GDM1 (cell line): ENCODE results near the gene HSD17B13.
"Not testable (repeated sequence)": the region's sequence is repeated elsewhere in the genome, so short reads cannot be mapped to it uniquely, and the experiment has no call there.

Experiments
- DNase-seq: peaks from one replicate; lab custom pipeline; 2025; lab: John Stamatoyannopoulos, UW

HSD17B13 gene, protein sequence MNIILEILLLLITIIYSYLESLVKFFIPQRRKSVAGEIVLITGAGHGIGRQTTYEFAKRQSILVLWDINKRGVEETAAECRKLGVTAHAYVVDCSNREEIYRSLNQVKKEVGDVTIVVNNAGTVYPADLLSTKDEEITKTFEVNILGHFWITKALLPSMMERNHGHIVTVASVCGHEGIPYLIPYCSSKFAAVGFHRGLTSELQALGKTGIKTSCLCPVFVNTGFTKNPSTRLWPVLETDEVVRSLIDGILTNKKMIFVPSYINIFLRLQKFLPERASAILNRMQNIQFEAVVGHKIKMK

DNA sequence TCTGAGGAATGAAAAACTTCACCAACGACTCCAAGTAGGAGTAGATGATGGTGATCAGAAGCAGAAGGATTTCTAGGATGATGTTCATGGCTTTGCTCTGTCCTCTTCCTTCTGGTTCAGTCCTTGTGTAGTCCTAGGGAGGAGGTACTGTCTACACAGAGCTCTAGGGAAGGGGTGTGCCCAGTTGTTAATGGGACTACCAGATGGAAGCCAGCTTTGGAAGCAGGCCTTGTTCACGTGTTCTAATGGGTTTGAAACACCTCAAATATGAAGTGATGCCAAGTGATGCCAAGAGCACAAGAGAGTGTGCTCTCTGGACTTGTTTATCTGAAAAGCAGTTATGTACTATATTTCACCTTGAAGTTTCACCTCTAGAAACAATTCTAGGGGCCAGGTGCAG lies at the start of gene HSD17B13:
Gene HSD17B13, minus strand, starts transcription at position 129 of the 400 bp plus-strand sequence. Its CDS starts 41 bp downstream, at position 88.
- no peak for DNase-seq

DNA sequence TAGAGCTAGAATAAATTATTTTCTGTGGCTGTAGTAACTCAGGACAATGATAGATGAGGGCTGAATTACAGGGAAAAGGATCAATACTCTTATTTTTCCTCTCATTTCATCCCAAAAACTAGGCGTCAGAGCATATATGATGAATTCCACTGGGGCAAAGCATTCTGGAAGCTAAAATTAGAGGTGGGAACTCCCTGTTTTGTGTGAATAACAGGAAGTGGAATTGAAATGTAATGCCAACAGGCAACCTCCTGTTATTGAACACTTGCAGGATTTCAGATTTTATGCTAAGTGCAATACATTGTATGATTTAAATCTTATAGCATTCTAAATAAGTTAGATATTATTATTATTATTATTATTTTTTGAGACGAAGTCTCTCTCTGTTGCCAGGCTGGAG lies 47.4 kb upstream of the HSD17B13 start:
- DNase-seq, result no peak

DNA sequence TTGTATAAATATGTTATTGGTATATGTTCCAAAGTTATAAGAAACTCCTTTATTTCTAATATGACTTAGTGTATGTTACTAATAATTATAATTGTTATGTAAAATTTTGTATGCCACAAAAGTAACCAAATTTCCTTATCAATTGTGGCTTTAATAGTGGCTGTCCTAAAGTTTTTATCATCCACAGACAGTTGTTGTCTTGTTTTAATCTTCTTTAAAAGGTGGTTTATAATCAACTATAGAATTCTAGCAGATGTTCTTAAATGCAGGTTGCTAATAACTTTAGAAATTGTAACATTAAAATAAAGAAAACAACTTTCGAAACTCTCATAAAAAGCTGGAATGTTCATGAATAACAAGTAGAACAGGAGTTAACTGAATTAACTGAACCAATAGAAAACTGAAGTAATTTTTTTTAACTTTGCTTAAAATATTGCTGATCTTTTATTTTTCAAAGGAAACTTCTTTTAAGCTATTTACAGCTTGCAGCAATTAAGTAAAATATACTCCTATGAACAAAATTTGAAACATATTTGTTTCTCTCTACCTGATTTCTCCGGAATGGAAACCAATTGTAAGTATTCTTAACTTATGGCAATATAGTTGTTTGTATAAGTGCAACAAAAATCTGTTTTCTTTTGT lies 44.0 kb upstream of the HSD17B13 start:
- no peak for DNase-seq

DNA sequence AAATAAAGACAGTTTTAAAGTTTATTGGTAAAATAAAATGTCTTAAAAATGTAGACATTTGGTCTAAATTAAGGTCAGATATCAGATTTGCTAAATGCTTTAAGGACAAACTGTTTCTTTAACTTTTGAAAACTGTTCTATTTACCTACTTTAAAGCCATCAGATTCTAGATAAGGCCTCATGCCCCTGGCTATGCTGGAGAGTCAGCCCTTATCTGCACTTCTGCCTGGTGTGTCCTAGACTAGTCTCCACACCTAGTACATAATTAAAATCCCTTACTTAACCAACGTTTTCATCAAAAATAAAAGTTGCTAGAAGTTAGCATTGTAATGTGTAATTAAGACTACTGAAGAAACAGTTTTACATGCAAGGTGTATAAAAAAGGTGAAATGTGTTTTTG lies 42.7 kb upstream of the HSD17B13 start:
- no peak for DNase-seq

DNA sequence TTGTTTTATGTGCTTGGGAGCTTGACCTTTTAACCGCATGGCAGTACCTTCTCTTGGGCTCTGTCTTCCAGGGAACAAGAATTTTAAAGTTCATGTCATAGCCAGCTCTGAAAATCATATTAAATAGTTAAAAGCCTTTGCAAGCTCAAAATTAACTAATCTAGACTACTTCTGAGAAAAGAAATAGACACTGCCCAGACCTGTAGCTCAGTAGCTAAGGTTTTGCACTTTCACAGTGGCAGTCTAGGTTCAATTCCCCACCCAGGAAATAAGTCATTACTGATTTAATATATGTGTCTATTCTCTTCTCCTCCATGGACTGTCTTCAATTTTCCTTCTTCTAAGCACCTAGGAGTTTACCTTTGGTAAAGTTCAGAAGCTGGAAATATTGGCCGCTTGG lies 40.9 kb upstream of the HSD17B13 start:
- no peak for DNase-seq

DNA sequence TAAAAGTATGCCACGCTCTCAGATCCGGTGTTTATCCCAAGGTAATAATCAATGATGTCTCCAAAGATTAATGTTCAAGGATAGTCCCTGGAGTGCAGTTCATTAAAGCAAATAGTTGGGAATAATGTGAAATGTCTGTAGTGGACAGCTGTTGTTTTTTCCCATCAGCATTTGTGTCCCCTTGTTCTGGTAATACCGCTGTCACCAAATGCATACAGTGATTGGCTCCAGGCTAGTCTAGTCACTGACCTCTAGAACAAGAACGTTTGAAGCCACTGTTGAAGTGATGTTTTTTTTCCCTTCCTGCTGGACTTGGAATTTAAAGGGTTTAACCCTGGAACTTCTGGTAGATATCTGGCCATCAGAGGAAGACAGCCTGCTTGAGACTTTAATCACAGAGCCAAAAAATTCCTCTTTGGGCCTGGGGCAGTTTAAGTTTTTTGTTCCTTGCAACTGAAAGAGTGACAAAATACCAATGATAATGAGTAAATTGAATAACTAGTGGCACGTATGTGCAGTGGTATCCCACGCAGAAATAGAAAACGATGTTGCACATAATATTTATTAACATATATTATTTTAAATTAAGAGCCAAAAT lies 37.8 kb upstream of the HSD17B13 start:
- DNase-seq, result no peak

DNA sequence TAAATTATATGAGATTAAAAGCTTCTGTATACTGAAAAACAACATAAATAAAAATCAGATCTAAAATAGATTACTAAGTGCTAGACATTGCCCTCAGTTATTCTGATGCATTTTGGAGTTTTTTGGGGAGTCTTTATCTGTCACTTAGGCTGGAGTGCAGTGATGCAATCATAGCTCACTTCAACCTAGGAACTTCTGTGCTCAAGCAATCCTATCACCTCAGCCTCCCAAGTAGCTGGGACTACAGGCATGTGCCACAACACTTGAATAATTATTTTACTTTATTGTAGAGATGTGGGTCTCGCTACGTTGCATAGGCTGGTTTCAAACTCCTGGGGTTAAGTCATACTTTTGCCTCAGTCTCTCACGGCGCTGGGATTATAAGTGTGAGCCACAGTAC lies 36.6 kb upstream of the HSD17B13 start:
- DNase-seq, result no peak

DNA sequence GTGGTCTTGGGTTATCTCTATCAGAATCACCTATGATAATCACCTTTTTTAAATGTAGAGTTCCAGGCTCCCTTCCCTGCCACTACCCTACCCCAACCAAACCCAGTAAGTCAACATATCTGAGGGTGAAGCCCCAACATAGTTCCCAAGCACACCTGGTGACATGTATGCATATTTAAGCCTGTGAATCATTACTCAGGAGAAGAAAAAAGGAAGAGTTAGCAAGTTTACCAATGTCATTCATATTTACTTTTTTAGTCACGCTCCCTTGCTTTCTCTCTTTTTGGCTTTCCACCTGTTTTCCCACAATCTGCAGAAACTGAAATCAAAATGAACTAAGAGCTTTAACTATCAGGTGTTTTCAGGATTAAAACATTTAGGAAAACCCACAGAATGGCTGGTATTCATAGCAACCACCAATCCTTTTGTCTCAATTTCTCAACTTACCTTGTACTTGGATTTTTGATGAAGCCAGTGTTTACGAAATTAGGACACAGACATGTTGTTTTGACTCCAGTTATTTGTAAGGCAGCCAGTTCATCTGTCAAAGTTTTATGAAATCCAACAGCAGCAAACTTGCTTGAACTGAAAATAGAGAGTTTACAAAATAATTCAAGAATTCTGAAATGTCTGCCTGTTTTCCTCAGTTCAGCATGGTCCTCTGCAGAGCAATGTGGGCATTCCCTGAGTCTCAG lies 34.3 kb upstream of the HSD17B13 start:
- no peak for DNase-seq

DNA sequence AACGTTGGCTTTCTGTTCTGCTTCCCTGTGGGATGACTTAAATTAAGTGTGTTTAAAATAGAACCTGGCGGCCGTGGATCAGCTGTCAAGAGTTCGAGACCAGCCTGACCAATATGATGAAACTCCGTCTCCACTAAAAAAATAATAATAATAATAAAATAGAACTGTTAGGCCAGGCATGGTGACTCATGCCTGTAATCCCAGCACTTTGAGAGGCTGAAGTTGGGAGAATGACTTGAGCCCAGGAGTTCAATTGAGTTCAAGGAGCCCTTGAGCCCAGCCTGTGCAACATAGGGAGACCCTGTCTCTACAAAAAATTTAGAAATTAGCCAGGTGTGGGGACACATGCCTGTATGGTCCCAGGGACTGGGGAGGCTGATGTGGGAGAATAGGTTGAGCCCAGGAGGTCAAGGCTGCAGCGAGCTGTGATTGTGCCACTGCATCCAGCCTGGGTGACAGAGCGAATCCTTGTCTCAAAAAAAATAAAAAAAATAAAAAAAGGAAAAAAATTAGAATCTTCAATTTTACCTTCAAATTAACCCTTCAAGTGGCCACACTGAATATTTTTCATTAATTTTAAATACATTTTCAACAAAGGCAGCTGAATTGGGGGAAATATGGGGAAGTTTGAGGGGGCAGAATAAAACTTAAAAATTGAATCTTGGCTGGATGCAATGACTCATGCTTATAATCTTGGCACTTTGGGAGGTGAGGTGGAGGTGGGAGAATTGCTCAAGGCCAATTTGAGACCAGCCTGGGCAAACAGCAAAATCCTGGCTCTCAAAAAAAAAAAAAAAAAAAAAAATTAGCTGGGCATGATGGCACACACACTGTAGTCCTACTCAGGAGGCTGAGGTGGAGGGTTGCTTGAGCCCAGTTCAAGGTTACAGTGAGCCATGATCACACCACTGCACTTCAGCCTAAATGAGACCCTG lies 31.8 kb upstream of the HSD17B13 start:
- DNase-seq, result no peak

DNA sequence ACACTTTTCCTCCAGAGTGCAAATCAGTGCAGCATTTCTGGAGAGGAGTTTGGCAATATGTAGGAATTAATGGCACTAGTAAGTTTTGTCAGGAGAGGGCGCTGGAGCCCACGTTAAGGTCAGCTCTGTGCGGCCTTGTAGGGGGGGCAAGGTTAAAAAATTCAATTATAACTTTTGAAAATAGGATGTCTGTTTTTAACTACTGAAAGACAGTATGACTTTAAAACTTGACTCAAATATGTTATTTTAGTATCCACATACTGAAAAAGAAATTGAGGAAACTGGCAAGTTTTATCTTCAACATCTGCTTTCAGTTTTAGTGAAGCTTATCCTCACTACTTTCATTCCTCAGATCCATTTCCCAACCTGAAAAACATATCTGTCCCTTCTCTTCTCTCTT lies 30.9 kb upstream of the HSD17B13 start:
- DNase-seq, result no peak

DNA sequence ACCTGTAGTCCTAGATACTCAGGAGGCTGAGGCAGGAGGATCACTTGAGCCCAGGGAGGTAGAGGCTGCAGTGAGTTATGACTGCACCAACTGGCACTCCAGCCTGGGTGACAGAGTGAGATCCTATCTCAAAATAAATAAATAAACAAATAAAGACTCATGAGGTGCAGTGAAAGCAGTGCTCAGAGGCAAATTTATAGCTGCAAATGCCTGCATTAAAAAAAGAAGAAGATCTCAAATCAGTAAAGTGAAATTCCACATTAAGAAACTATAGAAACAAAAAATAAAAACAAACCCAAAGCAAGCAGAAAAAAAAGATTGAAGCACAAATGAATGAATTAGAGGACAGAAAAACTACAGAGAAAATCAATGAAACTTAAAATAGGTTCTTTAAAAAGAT lies 22.5 kb upstream of the HSD17B13 start:
- no peak for DNase-seq

DNA sequence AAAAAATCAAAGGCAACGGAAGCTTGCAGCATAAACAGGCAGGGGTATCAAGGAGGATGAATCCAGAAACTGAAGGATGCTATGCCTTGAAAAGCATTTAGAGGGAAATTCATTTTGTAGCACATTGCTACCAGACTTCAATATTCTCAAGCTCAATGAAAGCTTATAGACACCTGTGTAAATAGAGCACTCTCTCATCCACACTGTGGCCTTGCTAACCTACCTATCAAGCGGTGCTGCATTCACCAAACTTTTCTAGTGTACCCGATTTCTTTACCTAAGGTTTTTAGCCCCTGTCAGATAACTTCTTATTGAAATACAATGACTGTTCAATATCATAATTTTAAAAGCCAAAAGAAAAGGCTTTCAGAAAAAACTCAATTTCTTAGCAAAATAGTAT lies 20.2 kb upstream of the HSD17B13 start:
- no peak for DNase-seq

DNA sequence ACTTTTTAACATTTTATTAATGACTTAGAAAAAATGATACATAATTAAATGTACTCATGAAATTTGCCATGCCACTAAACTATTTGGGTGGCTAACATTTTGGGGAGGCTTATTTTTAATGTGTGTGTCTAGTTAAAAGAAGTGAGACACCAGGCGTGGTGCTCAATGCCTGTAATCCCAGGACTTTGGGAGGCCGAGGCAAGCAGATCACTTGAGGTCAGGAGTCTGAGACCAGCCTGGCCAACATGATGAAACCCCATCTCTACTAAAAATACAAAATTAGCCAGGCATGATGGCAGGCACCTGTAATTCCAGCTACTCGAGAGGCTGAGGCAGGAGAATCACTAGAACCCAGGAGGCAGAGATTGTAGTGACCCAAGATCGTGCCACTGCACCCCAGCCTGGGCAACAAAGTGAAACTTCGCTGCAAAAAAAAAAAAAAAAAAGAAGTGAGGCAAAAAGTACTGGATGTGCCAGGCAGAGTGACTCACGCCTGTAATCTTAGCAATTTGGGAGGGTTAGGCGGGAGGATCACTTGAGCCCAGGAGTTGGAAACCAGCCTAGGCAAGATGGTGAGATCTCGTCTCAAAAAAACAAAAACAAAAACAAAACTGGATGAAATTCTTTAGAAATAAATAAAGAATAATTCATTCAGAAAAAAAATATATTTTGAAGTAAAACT lies 19.4 kb upstream of the HSD17B13 start:
- DNase-seq, result not testable (repeated sequence)

DNA sequence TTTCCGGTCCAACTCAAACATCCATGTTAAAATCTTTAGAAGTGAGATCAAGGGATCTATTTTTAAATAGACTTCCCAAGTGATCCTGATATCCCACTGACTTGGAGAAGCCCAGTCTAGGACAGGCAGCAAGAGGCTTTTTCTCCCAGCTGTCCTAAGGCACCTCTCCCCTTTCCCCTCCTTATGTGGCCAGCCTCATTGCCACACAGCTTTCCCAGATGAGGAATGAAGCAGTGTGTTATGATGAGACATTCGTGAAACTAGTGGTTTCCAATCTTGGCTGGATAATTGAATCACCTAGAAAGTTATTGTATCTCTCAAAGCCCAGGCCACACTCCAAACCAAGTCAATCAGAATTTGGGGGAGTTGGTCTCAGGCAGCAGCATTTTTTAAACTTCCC lies 16.8 kb upstream of the HSD17B13 start:
- DNase-seq, result no peak

DNA sequence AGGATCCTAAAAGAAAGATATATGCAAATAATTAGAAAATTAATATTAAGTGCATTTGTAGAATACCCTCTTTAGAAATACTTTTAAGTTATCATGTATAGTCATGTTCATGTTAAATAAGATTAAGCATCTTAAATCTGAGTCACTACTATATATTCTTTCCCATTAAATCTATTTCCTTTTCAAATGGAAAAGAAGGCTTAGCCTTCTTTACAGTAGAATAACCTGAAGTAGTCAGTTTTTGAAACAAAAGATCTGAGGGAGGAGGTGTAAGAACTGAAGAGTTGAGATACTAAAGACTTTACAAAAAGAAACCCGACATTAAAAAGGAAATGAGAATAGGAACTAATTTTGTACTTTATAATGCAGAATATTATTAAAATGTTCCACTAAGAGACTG lies 14.7 kb upstream of the HSD17B13 start:
- DNase-seq, result no peak

DNA sequence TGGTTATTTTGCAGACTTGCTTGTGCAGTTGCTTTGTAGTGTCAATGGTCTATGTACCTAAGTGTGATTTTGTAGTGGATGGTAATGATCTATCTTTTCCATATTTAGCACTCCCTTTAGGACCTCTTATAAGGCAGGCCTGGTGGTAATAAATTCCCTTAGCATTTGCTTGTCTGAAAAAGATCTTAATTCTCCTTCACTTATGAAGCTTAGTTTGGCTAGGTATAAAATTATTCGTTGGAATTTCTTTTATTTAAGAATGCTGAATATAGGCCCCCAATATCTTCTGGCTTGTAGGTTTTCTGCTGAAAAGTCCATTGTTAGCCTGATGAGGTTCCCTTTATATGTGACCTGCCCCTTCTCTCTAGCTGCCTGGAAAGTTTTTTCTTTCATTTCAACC lies 10.6 kb upstream of the HSD17B13 start:
- no peak for DNase-seq

DNA sequence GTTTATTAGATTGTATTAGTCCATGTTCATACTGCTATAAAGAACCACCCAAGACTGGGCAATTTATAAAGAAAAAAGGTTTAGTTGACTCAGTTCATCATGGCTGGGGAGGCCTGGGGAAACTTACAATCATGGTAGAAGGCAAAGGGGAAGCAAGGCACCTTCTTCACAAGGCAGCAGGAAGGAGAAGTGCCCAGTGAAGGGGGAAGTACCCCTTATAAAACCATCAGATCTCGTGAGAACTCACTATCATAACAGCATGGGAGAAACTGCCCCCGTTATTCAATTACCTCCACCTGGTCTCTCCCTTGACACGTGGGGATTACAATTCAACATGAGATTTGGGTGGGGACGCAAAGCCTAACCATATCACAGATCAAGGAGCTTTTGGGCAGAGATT lies 8.1 kb upstream of the HSD17B13 start:
- DNase-seq, result no peak

DNA sequence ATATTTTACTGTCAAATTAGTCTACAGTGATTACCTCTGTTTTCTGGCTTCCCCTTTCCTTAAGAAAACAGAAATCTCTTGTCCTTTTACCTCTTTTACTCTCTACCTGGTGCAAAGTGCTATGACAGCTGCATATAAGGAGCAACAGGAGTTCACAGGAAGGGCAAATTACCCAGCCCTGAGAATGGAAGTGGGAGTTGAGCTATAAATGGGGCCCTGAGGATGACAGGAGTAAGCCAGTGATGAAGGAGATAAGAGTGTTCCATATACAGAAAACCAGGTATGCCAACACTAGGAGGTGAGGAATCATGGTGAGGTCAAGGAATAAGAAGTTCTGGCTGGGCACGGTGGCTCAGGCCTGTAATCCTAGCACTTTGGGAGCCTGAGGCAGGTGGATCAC lies 4.5 kb upstream of the HSD17B13 start:
- DNase-seq, result no peak

DNA sequence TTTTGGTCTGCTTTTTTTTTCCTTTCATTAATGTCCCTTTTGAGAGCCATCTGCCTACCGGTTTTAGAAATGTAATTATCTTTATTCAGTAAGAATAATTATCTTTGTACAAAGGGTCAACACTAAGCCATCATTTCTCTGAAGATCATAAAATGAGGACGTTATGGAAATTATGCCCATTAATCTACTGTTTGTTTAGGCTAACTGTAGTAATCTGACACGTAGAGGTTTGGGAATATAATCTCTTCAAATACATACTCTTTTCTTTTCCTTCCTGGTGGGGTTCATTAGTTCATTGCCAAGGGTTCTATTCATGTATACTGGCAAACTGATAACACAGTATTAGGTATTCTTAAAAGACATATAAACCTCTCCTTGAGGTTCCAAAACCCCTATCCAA lies 3.8 kb upstream of the HSD17B13 start:
- no peak for DNase-seq

DNA sequence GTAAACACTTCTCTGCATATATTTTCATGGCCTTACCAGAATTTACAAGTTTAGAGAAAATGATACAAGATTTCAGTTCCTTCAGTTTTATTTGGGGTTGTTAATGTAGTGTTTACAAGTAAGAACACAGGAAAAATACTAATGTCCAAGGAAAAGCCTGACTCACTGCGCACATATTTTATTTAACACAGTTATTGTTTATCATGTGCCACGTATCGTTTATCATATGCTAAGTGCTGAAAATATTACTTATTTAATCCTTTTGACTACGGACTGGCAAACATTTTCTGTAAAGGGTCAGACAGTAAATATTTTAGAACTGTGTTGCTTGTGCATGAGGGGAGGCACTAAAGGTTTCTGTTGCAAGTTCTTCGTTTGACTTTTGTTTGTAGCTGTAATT lies 794 bp downstream of the HSD17B13 start:
- DNase-seq, result no peak

DNA sequence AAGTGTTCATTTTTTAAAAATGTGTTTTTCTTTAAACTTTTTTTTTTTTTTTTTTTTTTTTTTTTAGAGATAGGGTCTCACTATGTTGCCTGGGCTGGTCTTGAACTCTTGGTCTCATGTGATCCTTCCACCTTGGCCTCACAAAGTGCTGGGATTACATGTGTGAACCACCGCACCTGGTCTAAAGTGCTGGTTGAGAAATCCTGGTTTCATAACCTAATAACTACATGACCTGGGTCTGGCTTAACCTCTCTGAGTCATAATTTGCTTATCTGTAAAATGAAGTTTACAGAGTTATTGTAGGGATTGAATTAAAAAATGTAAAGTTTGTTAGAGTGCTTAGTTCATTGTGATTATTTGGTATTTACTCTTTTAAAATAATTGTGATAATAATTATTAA lies 5.2 kb downstream of the HSD17B13 start:
- DNase-seq, result no peak
